HepG2 (cell line): Measurements from ENCODE around the gene CHRD. TPM values are rescaled to one million over a fixed set of nuclear protein-coding genes. Genes with fewer than 3 reads are reported as not detected.
A peak's percentile ranks its signal among the peaks of the same experiment; 100 is the strongest.

Experiments
- CCDC6 ChIP-seq: sonication (generic); formaldehyde crosslinking; IDR thresholded peaks from 2 replicates; pipeline ENCODE4 v1.8.1; 2022; ENCODE audit warnings: mild to moderate bottlenecking, missing genetic modification reagents, moderate library complexity
- CERS6 ChIP-seq: sonication (generic); formaldehyde crosslinking; IDR thresholded peaks from 2 replicates; pipeline ENCODE4 v1.5.0; 2020; ENCODE audit warnings: missing genetic modification reagents
- ETV6 ChIP-seq: sonication (generic); formaldehyde crosslinking; conservative IDR thresholded peaks from 2 replicates; pipeline ENCODE4 v1.4.0; 2020; ENCODE audit warnings: missing genetic modification reagents
- GABPA ChIP-seq, 2 experiments: IDR thresholded peaks; 2 replicates each; pipeline ENCODE4 v1.6.1; 2011 to 2016; ENCODE audit warnings: low read depth in 2 of 2, low read length in 1 of 2, missing biosample characterization in 1 of 2, missing genetic modification characterization in 1 of 2
- GATA4 ChIP-seq: sonication (generic); IDR thresholded peaks from 2 replicates; pipeline ENCODE4 v1.6.1; 2016; ENCODE audit warnings: antibody characterized with exemption, low read depth, borderline replicate concordance
- HOMEZ ChIP-seq: IDR thresholded peaks from 2 replicates; pipeline ENCODE4 v1.6.1; 2016; ENCODE audit warnings: low read depth
- IRF2 ChIP-seq: IDR thresholded peaks from 2 replicates; pipeline ENCODE4 v1.6.1; 2018; ENCODE audit warnings: missing genetic modification reagents, missing compliant biosample characterization
- JUNB ChIP-seq: sonication (generic); formaldehyde crosslinking; IDR thresholded peaks from 2 replicates; pipeline ENCODE4 v1.8.0; 2022; ENCODE audit warnings: missing genetic modification reagents, mild to moderate bottlenecking, borderline replicate concordance
- NR2F1 ChIP-seq, 2 experiments: fragments of 450-650 bp in 1 of 2; formaldehyde crosslinking in 1 of 2; IDR thresholded peaks; 2 replicates each; pipeline versions ENCODE4 v1.5.0 to v1.6.1; 2016 to 2020; ENCODE audit warnings: mild to moderate bottlenecking in 1 of 2, missing compliant biosample characterization in 1 of 2, missing genetic modification reagents in 1 of 2, moderate library complexity in 1 of 2
- TOPORS ChIP-seq: sonication (generic); formaldehyde crosslinking; IDR thresholded peaks from 2 replicates; pipeline ENCODE4 v1.8.0; 2023; ENCODE audit warnings: mild to moderate bottlenecking, missing genetic modification reagents
- XRCC5 ChIP-seq: fragments of 200-400 bp; formaldehyde crosslinking; optimal IDR thresholded peaks from 2 replicates; pipeline ENCODE3; 2017; ENCODE audit warnings: mild to moderate bottlenecking, low read length
- ZFP62 ChIP-seq: sonication (generic); formaldehyde crosslinking; IDR thresholded peaks from 2 replicates; pipeline ENCODE4 v1.4.0; 2020; ENCODE audit warnings: missing genetic modification reagents
- ZNF546 ChIP-seq: sonication (generic); formaldehyde crosslinking; conservative IDR thresholded peaks from 2 replicates; pipeline ENCODE4 v1.8.1; 2023; ENCODE audit warnings: mild to moderate bottlenecking, missing genetic modification reagents
- ZNF563 ChIP-seq: sonication (generic); formaldehyde crosslinking; IDR thresholded peaks from 2 replicates; pipeline ENCODE4 v1.8.0; 2022; ENCODE audit warnings: mild to moderate bottlenecking, moderate library complexity, missing genetic modification reagents
- ZNF570 ChIP-seq: sonication (generic); formaldehyde crosslinking; IDR thresholded peaks from 2 replicates; pipeline ENCODE4 v1.4.0; 2020; ENCODE audit warnings: mild to moderate bottlenecking, missing genetic modification reagents, borderline replicate concordance
- ZNF691 ChIP-seq: sonication (generic); formaldehyde crosslinking; IDR thresholded peaks from 2 replicates; pipeline ENCODE4 v1.4.0; 2020; ENCODE audit warnings: missing genetic modification reagents, low read depth, mild to moderate bottlenecking, borderline replicate concordance
- ZNF703 ChIP-seq: sonication (generic); formaldehyde crosslinking; IDR thresholded peaks from 2 replicates; pipeline ENCODE4 v1.5.1; 2020; ENCODE audit warnings: missing genetic modification reagents, mild to moderate bottlenecking, moderate library complexity, borderline replicate concordance
- ZNF850 ChIP-seq: sonication (generic); formaldehyde crosslinking; conservative IDR thresholded peaks from 2 replicates; pipeline ENCODE4 v1.9.0; 2021; ENCODE audit warnings: mild to moderate bottlenecking, missing genetic modification reagents
- ZSCAN22 ChIP-seq: sonication (generic); formaldehyde crosslinking; IDR thresholded peaks from 2 replicates; pipeline ENCODE4 v1.4.0; 2020; ENCODE audit warnings: mild to moderate bottlenecking, missing genetic modification reagents
- polyA plus RNA-seq, 8 experiments: library from polyadenylated mRNA; depleted of rRNA in 3 of 8; stranded (reverse) in 7 of 8; unstranded in 1 of 8; fragments of >200 nt; fragmentation: Illumina TruSeq in 4 of 8; extraction: Trizol in 4 of 8; gene quantifications; 2 replicates each; pipeline versions ENCODE4 v1.2.1 to v1.2.3, GENCODE V29; 2011 to 2016; ENCODE audit warnings: low read depth in 4 of 8, missing spikeins in 1 of 8, mixed read lengths in 1 of 8; ENCODE audit not compliant: insufficient read depth in 1 of 8
- total RNA-seq, 5 experiments: library from RNA; depleted of rRNA; stranded (reverse); fragments of >200 nt; fragmentation: Illumina TruSeq; extraction: Trizol; gene quantifications; 2 replicates each; pipeline ENCODE4 v1.2.3, GENCODE V29; 2016; ENCODE audit warnings: low read depth in 1 of 5
- TF ChIP-seq, protein P1 (sequence below): sonication (generic); formaldehyde crosslinking; IDR thresholded peaks from 2 replicates; pipeline ENCODE4 v1.9.0; 2021; ENCODE audit warnings: missing genetic modification reagents, borderline replicate concordance
- TF ChIP-seq, protein P2 (sequence below): sonication (generic); formaldehyde crosslinking; IDR thresholded peaks from 2 replicates; pipeline ENCODE4 v1.5.0; 2020; ENCODE audit warnings: mild to moderate bottlenecking, missing genetic modification reagents
- TF ChIP-seq, protein P3 (sequence below): sonication (generic); formaldehyde crosslinking; IDR thresholded peaks from 2 replicates; pipeline ENCODE4 v1.9.0; 2021; ENCODE audit warnings: missing genetic modification reagents, borderline replicate concordance

CHRD gene
- total and polyA plus RNA-seq, 2 of the 13 experiments (the other 11 are each of a cell fraction or from before 2014, with no cell fraction given) = 22.2 to 35.2 TPM

GRCh38 chr3:184371570-184372018, 8.3 kb upstream of the CHRD start (continued):
- TF ChIP-seq ZNF691 (CRISPR knock-in tag) (peak; percentile 25; the same call in 1 of the 2 replicates), ZNF570 (no peak), HOMEZ (no peak), ZNF703 (CRISPR knock-in tag) (no peak), XRCC5 (peak; percentile 52), ZFP62 (CRISPR knock-in tag) (no peak), ZNF546 (CRISPR knock-in tag) (no peak), ZNF850 (CRISPR knock-in tag) (no peak), IRF2 (CRISPR knock-in tag) (peak; percentile 37; the same call in 1 of the 2 replicates), CERS6 (CRISPR knock-in tag) (no peak), JUNB (CRISPR knock-in tag) (no peak), GABPA (IDR thresholded peaks at IDR 0.05; ENCODE audit: low read depth, low read length) (no peak), GABPA (CRISPR knock-in tag; IDR thresholded peaks at IDR 0.05; ENCODE audit: low read depth) (no peak; the same call in 1 of the 2 replicates), TOPORS (CRISPR knock-in tag) (peak; percentile 41; the same call in 1 of the 2 replicates), GATA4 (no peak), ZNF563 (CRISPR knock-in tag) (no peak), NR2F1 (CRISPR knock-in tag; IDR thresholded peaks at IDR 0.05) (no peak), ETV6 (CRISPR knock-in tag) (no peak), ZSCAN22 (CRISPR knock-in tag) (no peak), CCDC6 (CRISPR knock-in tag) (no peak)
- TF ChIP-seq, protein P1, sequence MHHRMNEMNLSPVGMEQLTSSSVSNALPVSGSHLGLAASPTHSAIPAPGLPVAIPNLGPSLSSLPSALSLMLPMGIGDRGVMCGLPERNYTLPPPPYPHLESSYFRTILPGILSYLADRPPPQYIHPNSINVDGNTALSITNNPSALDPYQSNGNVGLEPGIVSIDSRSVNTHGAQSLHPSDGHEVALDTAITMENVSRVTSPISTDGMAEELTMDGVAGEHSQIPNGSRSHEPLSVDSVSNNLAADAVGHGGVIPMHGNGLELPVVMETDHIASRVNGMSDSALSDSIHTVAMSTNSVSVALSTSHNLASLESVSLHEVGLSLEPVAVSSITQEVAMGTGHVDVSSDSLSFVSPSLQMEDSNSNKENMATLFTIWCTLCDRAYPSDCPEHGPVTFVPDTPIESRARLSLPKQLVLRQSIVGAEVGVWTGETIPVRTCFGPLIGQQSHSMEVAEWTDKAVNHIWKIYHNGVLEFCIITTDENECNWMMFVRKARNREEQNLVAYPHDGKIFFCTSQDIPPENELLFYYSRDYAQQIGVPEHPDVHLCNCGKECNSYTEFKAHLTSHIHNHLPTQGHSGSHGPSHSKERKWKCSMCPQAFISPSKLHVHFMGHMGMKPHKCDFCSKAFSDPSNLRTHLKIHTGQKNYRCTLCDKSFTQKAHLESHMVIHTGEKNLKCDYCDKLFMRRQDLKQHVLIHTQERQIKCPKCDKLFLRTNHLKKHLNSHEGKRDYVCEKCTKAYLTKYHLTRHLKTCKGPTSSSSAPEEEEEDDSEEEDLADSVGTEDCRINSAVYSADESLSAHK (CRISPR knock-in tag) = no peak
- TF ChIP-seq, protein P2, sequence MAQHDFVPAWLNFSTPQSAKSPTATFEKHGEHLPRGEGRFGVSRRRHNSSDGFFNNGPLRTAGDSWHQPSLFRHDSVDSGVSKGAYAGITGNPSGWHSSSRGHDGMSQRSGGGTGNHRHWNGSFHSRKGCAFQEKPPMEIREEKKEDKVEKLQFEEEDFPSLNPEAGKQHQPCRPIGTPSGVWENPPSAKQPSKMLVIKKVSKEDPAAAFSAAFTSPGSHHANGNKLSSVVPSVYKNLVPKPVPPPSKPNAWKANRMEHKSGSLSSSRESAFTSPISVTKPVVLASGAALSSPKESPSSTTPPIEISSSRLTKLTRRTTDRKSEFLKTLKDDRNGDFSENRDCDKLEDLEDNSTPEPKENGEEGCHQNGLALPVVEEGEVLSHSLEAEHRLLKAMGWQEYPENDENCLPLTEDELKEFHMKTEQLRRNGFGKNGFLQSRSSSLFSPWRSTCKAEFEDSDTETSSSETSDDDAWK (CRISPR knock-in tag) = no peak
- TF ChIP-seq, protein P3, sequence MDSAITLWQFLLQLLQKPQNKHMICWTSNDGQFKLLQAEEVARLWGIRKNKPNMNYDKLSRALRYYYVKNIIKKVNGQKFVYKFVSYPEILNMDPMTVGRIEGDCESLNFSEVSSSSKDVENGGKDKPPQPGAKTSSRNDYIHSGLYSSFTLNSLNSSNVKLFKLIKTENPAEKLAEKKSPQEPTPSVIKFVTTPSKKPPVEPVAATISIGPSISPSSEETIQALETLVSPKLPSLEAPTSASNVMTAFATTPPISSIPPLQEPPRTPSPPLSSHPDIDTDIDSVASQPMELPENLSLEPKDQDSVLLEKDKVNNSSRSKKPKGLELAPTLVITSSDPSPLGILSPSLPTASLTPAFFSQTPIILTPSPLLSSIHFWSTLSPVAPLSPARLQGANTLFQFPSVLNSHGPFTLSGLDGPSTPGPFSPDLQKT (CRISPR knock-in tag) = no peak
